Activated B cell treated with CpG ODN at 0.5 μM for 24 hours (primary cell): ENCODE data around the gene SLC22A14. TPM values are rescaled to one million over a fixed set of nuclear protein-coding genes. Genes with fewer than 3 reads are reported as not detected.

Experiments
- ATAC-seq: fragments of 200-7000 bp; cut with Tn5 transposase; one replicate; pipeline ENCODE4 v1.10.0; 2021; ENCODE audit warnings: low read depth, mild to moderate bottlenecking, moderate library complexity
- CTCF ChIA-PET: fragments of 350-600 bp; sonication (Branson Sonifier 250); formaldehyde crosslinking; loops from one replicate; lab custom pipeline; 2021; ENCODE audit warnings: antibody characterized with exemption; lab: Charles Lee
- POLR2A ChIA-PET: fragments of 350-600 bp; sonication (Branson Sonifier 250); formaldehyde crosslinking; loops from one replicate; lab custom pipeline; 2021; ENCODE audit warnings: antibody characterized with exemption; lab: Charles Lee
- DNase-seq: peaks from one replicate; pipeline ENCODE4 v3.0.0; 2022
- H3K27ac Mint-ChIP-seq: one replicate; pipeline ENCODE4 v1.8.0; 2020; ENCODE audit warnings: mixed read lengths
- H3K27me3 Mint-ChIP-seq: one replicate; pipeline ENCODE4 v1.8.0; 2021; ENCODE audit warnings: mixed read lengths
- H3K36me3 Mint-ChIP-seq: one replicate; pipeline ENCODE4 v1.8.0; 2021; ENCODE audit warnings: low read depth, mixed read lengths
- H3K4me1 Mint-ChIP-seq: one replicate; pipeline ENCODE4 v1.8.0; 2021; ENCODE audit warnings: mixed read lengths
- H3K4me3 Mint-ChIP-seq: one replicate; pipeline ENCODE4 v1.8.0; 2020; ENCODE audit warnings: mild to moderate bottlenecking, mixed read lengths
- H3K9me3 Mint-ChIP-seq: one replicate; pipeline ENCODE4 v1.8.0; 2020; ENCODE audit warnings: mixed read lengths
- CTCF ChIP-seq: fragments of 200-600 bp; IDR thresholded peaks from one replicate; pipeline ENCODE4 v1.8.0; 2022; ENCODE audit warnings: antibody characterized with exemption, mild to moderate bottlenecking
- intact Hi-C: fragments of 100-400 bp; cut with micrococcal nuclease; formaldehyde crosslinking; loops from one replicate; pipeline ENCODE4 v1.15.1; 2024
- total RNA-seq: library from RNA; stranded (reverse); gene quantifications from 2 replicates; pipeline ENCODE4 v1.2.3, GENCODE V29; 2022

The SLC22A14 gene
- total RNA-seq, 1 donor from 2014 or later: 0.16 TPM

GRCh38 chr3:38306941-38307340 is 24.8 kb downstream of the SLC22A14 start:
- Mint-ChIP-seq H3K27ac (no peak overlapping the region), H3K27me3 (peaks cover 11% of the 10 kb centered on the region), H3K9me3 (peaks cover 7% of the 10 kb centered on the region), H3K4me3 (no peak overlapping the region), H3K4me1 (no peaks in the 10 kb centered on the region), H3K36me3 (no peaks in the 10 kb centered on the region)
- no peak for ATAC-seq
- TF ChIP-seq CTCF: no peak
- no peak for DNase-seq
- CTCF ChIA-PET: no interaction called here
- intact Hi-C loops: no loop called here
- POLR2A ChIA-PET: no interaction called here

GRCh38 chr3:38307599-38307998 is 25.5 kb downstream of the SLC22A14 start:
- Mint-ChIP-seq H3K9me3 (peaks cover 7% of the 10 kb centered on the region), H3K27ac (no peak overlapping the region), H3K27me3 (peaks cover 11% of the 10 kb centered on the region), H3K36me3 (no peaks in the 10 kb centered on the region), H3K4me3 (no peak overlapping the region), H3K4me1 (no peaks in the 10 kb centered on the region)
- no peak for TF ChIP-seq CTCF
- ATAC-seq (no peak), DNase-seq (no peak)
- ChIA-PET POLR2A (no interaction called here), CTCF (no interaction called here)
- intact Hi-C loops: no loop called here

GRCh38 chr3:38308456-38308855 is 26.4 kb downstream of the SLC22A14 start:
- Mint-ChIP-seq H3K27ac (no peak overlapping the region), H3K4me3 (no peak overlapping the region), H3K36me3 (no peaks in the 10 kb centered on the region), H3K27me3 (peaks cover 9% of the 10 kb centered on the region), H3K4me1 (no peaks in the 10 kb centered on the region), H3K9me3 (peaks cover 7% of the 10 kb centered on the region)
- no peak for TF ChIP-seq CTCF
- POLR2A ChIA-PET: no interaction called here
- CTCF ChIA-PET: interaction anchor here (1.0 kb wide), 1 partner anchor 10 kb away, joined by 3 read pairs; no protein-coding TSS in a partner anchor
- DNase-seq: no peak
- ATAC-seq: no peak
- intact Hi-C loops: no loop called here

- Mint-ChIP-seq H3K4me3 (no peak overlapping the region), H3K36me3 (no peaks in the 10 kb centered on the region), H3K27me3 (peaks cover 7% of the 10 kb centered on the region), H3K9me3 (no peaks in the 10 kb centered on the region), H3K4me1 (no peaks in the 10 kb centered on the region), H3K27ac (no peak overlapping the region)
- DNase-seq (no peak), ATAC-seq (no peak)
- no peak for TF ChIP-seq CTCF
- CTCF ChIA-PET: no interaction called here
- intact Hi-C loops: no loop called here
- POLR2A ChIA-PET: no interaction called here
These were observed 29.4 kb downstream of the SLC22A14 start for GRCh38 chr3:38311476-38311875.

- no peak for DNase-seq
- Mint-ChIP-seq H3K9me3 (no peaks in the 10 kb centered on the region), H3K4me1 (no peaks in the 10 kb centered on the region), H3K27ac (no peak overlapping the region), H3K4me3 (no peak overlapping the region), H3K36me3 (no peaks in the 10 kb centered on the region), H3K27me3 (peaks cover 7% of the 10 kb centered on the region)
- TF ChIP-seq CTCF: no peak
- intact Hi-C loops: no loop called here
- ChIA-PET CTCF (no interaction called here), POLR2A (no interaction called here)
- ATAC-seq: no peak
These were observed 29.8 kb downstream of the SLC22A14 start for GRCh38 chr3:38311941-38312340.
